H1 (cell line): ENCODE data around the gene TAF6. TPM values are rescaled to one million over a fixed set of nuclear protein-coding genes. Genes with fewer than 3 reads are reported as not detected.
A peak's percentile ranks its signal among the peaks of the same experiment; 100 is the strongest.

Source experiments
- CTCF ChIA-PET: fragments of 300-600 bp; sonication (Branson Sonifier 250); formaldehyde crosslinking; loops from one replicate; lab custom pipeline; 2021; ENCODE audit not compliant: partially characterized antibody; lab: Charles Lee
- POLR2A ChIA-PET: fragments of 300-600 bp; sonication (Branson Sonifier 250); formaldehyde crosslinking; loops from one replicate; lab custom pipeline; 2021; ENCODE audit warnings: inconsistent platforms; ENCODE audit not compliant: partially characterized antibody; lab: Charles Lee
- DNase-seq, 2 experiments: peaks; one replicate each; pipeline versions ENCODE4 v3.0.0 to v3.0.0-alpha.2; 2010 to 2022; ENCODE audit warnings: low spot score in 2 of 2, low read depth in 1 of 2, mixed read lengths in 1 of 2
- FAIRE-seq: peaks from 2 replicates; lab custom pipeline; 2011; peaks lifted over from hg19 to GRCh38; lab: Jason Lieb, UNC
- H2AFZ ChIP-seq: 2 replicates; pipeline ENCODE4 v1.8.1; 2012; ENCODE audit warnings: low read length, inconsistent platforms
- H2AK5ac ChIP-seq: 2 replicates; pipeline ENCODE4 v1.6.1; 2013; ENCODE audit warnings: low read depth, low read length
- H2BK120ac ChIP-seq: replicated peaks from 2 replicates; pipeline ENCODE3; 2013; ENCODE audit warnings: low read depth, low read length, inconsistent platforms
- H2BK12ac ChIP-seq: 2 replicates; pipeline ENCODE4 v1.6.1; 2013; ENCODE audit warnings: low read depth, low read length
- H2BK15ac ChIP-seq: 2 replicates; pipeline ENCODE4 v1.6.1; 2013; ENCODE audit warnings: low read length
- H2BK20ac ChIP-seq: 2 replicates; pipeline ENCODE4 v1.6.1; 2013; ENCODE audit warnings: low read length
- H2BK5ac ChIP-seq: 2 replicates; pipeline ENCODE4 v1.6.1; 2013; ENCODE audit warnings: low read depth, low read length
- H3K14ac ChIP-seq: 2 replicates; pipeline ENCODE4 v1.6.1; 2013; ENCODE audit warnings: inconsistent platforms; ENCODE audit not compliant: insufficient read length
- H3K18ac ChIP-seq: 2 replicates; pipeline ENCODE4 v1.6.1; 2013; ENCODE audit warnings: low read length; ENCODE audit errors: extremely low read depth
- H3K23ac ChIP-seq: 2 replicates; pipeline ENCODE4 v1.6.1; 2013; ENCODE audit warnings: inconsistent platforms; ENCODE audit not compliant: insufficient read length
- H3K23me2 ChIP-seq: 2 replicates; pipeline ENCODE4 v1.6.1; 2013; ENCODE audit warnings: low read depth, low read length
- H3K27ac ChIP-seq: 2 replicates; pipeline ENCODE4 v1.6.1; 2011; ENCODE audit warnings: low read depth, low read length, inconsistent platforms
- H3K27me3 ChIP-seq, 4 experiments: replicated peaks in 1 of 4; 1 replicate in 1 of 4; 2 replicates in 3 of 4; pipeline versions ENCODE4 v1.6.1 to v1.8.1; 2011 to 2013; ENCODE audit warnings: low read length in 3 of 4, mild to moderate bottlenecking in 3 of 4, inconsistent platforms in 2 of 4, mixed read lengths in 2 of 4, moderate library complexity in 1 of 4; ENCODE audit not compliant: control insufficient read depth in 3 of 4, insufficient read depth in 3 of 4; ENCODE audit errors: extremely low read depth in 1 of 4
- H3K36me3 ChIP-seq, 4 experiments: 2 replicates each; pipeline versions ENCODE4 v1.6.1 to v1.8.1; 2011 to 2013; ENCODE audit warnings: mild to moderate bottlenecking in 4 of 4, low read length in 3 of 4, moderate library complexity in 2 of 4, control low read depth in 1 of 4, inconsistent platforms in 1 of 4; ENCODE audit not compliant: insufficient read depth in 4 of 4, control insufficient read depth in 2 of 4
- H3K4ac ChIP-seq: replicated peaks from 2 replicates; pipeline ENCODE3; 2013; ENCODE audit warnings: low read length, low read depth, mixed read lengths, inconsistent platforms; ENCODE audit not compliant: insufficient read length
- H3K4me1 ChIP-seq, 4 experiments: replicated peaks in 1 of 4; 1 replicate in 1 of 4; 2 replicates in 3 of 4; pipeline versions ENCODE4 v1.6.1 to v1.8.1; 2011 to 2013; ENCODE audit warnings: low read length in 3 of 4, inconsistent platforms in 2 of 4, mixed read lengths in 1 of 4; ENCODE audit not compliant: insufficient read depth in 4 of 4, control insufficient read depth in 3 of 4
- H3K4me2 ChIP-seq, 2 experiments: 2 replicates each; pipeline versions ENCODE4 v1.6.1 to v1.8.1; 2011 to 2013; ENCODE audit warnings: low read depth in 2 of 2, low read length in 2 of 2, control low read depth in 1 of 2, inconsistent platforms in 1 of 2, mild to moderate bottlenecking in 1 of 2; ENCODE audit not compliant: insufficient read depth in 1 of 2
- H3K4me3 ChIP-seq, 4 experiments: fragments of 200-600, 300-600 bp in 1 of 4; sonication (generic), shearing (Covaris generic), sonication (Bioruptor Twin) in 1 of 4; 2 replicates each; pipeline versions ENCODE4 v1.5.1 to v1.8.1; 2011 to 2016; ENCODE audit warnings: low read length in 4 of 4, low read depth in 3 of 4, control low read depth in 2 of 4, inconsistent platforms in 2 of 4, mild to moderate bottlenecking in 2 of 4, mixed read lengths in 1 of 4, moderate library complexity in 1 of 4; ENCODE audit not compliant: insufficient read depth in 2 of 4; ENCODE audit errors: extremely low read depth in 1 of 4
- H3K56ac ChIP-seq: replicated peaks from 2 replicates; pipeline ENCODE3; 2013; ENCODE audit warnings: low read depth, mild to moderate bottlenecking, mixed read lengths, low read length, inconsistent platforms; ENCODE audit not compliant: insufficient read length
- H3K79me1 ChIP-seq: 2 replicates; pipeline ENCODE4 v1.6.1; 2013; ENCODE audit warnings: low read depth, low read length, control low read depth
- H3K79me2 ChIP-seq, 2 experiments: 2 replicates each; pipeline versions ENCODE4 v1.6.1 to v1.8.1; 2012 to 2013; ENCODE audit warnings: low read length in 2 of 2, mild to moderate bottlenecking in 2 of 2, inconsistent platforms in 1 of 2; ENCODE audit not compliant: insufficient read depth in 2 of 2, control insufficient read depth in 1 of 2
- H3K9ac ChIP-seq, 4 experiments: replicated peaks in 1 of 4; 1 replicate in 1 of 4; 2 replicates in 3 of 4; pipeline versions ENCODE4 v1.6.1 to v1.8.1; 2011 to 2013; ENCODE audit warnings: low read depth in 3 of 4, low read length in 3 of 4, control low read depth in 2 of 4, mild to moderate bottlenecking in 2 of 4, moderate library complexity in 2 of 4, inconsistent platforms in 1 of 4; ENCODE audit errors: extremely low read depth in 1 of 4
- H3K9me3 ChIP-seq, 2 experiments: 2 replicates each; pipeline versions ENCODE4 v1.6.1 to v1.8.1; 2012 to 2013; ENCODE audit warnings: mild to moderate bottlenecking in 2 of 2, moderate library complexity in 2 of 2, control low read depth in 1 of 2, inconsistent platforms in 1 of 2, low read depth in 1 of 2, low read length in 1 of 2, mixed read lengths in 1 of 2; ENCODE audit not compliant: insufficient read depth in 2 of 2
- H4K20me1 ChIP-seq, 2 experiments: replicated peaks in 1 of 2; 2 replicates each; pipeline versions ENCODE3 to v1.8.1; 2011 to 2013; ENCODE audit warnings: inconsistent platforms in 2 of 2, low read length in 2 of 2, mild to moderate bottlenecking in 1 of 2; ENCODE audit not compliant: insufficient read depth in 2 of 2, control insufficient read depth in 1 of 2
- H4K5ac ChIP-seq: 2 replicates; pipeline ENCODE4 v1.6.1; 2013; ENCODE audit warnings: low read length, low read depth, mixed read lengths, inconsistent platforms; ENCODE audit not compliant: insufficient read length
- H4K8ac ChIP-seq: 2 replicates; pipeline ENCODE4 v1.8.0; 2013; ENCODE audit warnings: mild to moderate bottlenecking, moderate library complexity, low read length, inconsistent platforms; ENCODE audit not compliant: insufficient read depth; ENCODE audit errors: extremely low read depth
- H4K91ac ChIP-seq: replicated peaks from 2 replicates; pipeline ENCODE3; 2013; ENCODE audit warnings: low read length, mixed read lengths, inconsistent platforms; ENCODE audit not compliant: insufficient read length
- CTCF ChIP-seq, 3 experiments: IDR thresholded peaks; 1 replicate in 2 of 3; 2 replicates in 1 of 3; pipeline versions ENCODE4 v1.5.1 to v1.6.1; 2011; ENCODE audit warnings: low read length in 3 of 3, mild to moderate bottlenecking in 3 of 3, inconsistent platforms in 2 of 3, low read depth in 1 of 3, moderate library complexity in 1 of 3; ENCODE audit not compliant: insufficient read depth in 1 of 3; ENCODE audit errors: control extremely low read depth in 1 of 3
- POLR2AphosphoS5 ChIP-seq: IDR thresholded peaks from 2 replicates; pipeline ENCODE4 v1.6.1; 2011; ENCODE audit warnings: low read depth, low read length
- RAD21 ChIP-seq, 2 experiments: IDR thresholded peaks in 1 of 2; conservative IDR thresholded peaks in 1 of 2; 2 replicates each; pipeline ENCODE4 v1.6.1; 2011; ENCODE audit warnings: low read depth in 2 of 2, low read length in 2 of 2, improper control_type of control experiment in 1 of 2, inconsistent platforms in 1 of 2, mild to moderate bottlenecking in 1 of 2, moderate library complexity in 1 of 2
- WGBS, 2 experiments: shearing (Covaris generic) in 1 of 2; methylation state at CpG; one replicate each; pipeline versions ENCODE4 v1.1.6 to v1.1.7; 2013 to 2015; ENCODE audit warnings: low lambda C conversion rate in 2 of 2, mixed read lengths in 2 of 2, inconsistent platforms in 1 of 2, low coverage in 1 of 2, missing lambda C conversion rate in 1 of 2; ENCODE audit not compliant: insufficient replicate concordance in 2 of 2, insufficient coverage in 1 of 2, insufficient read length in 1 of 2; ENCODE audit errors: extremely low coverage in 1 of 2, missing lambda C conversion rate in 1 of 2; 5-methylcytosine and 5-hydroxymethylcytosine counted together
- polyA plus RNA-seq, 7 experiments: library from polyadenylated mRNA; depleted of rRNA in 3 of 7; stranded (reverse) in 5 of 7; unstranded in 2 of 7; fragments of >200 nt in 5 of 7; fragments of 200-250 nt in 2 of 7; gene quantifications; 1 replicate in 5 of 7; 2 replicates in 1 of 7; 4 replicates in 1 of 7; pipeline versions ENCODE4 v1.2.1 to v1.2.3, GENCODE V29; 2011 to 2013; ENCODE audit warnings: missing spikeins in 2 of 7, mixed read lengths in 2 of 7
- total RNA-seq: library from RNA; stranded (reverse); fragmentation: NEBNext Ultra II Directional; extraction: Animal tissue kit (Norgen Biotek cat#: 25700); gene quantifications from 2 replicates; pipeline ENCODE4 v1.2.1, GENCODE V29; 2021

TAF6 gene
- total and polyA plus RNA-seq, 2 of the 8 experiments (the other 6 are each of a cell fraction or from before 2014, with no cell fraction given) = 66.7 to 101 TPM

- Histone ChIP-seq H4K5ac (no peak overlapping the region), H3K4ac (no peak overlapping the region), H2AK5ac (no peak overlapping the region), H2AFZ (no peak overlapping the region), H3K23ac (no peak overlapping the region), H3K27me3 (no peaks in the 10 kb centered on the region), H3K4me1 (no peaks in the 10 kb centered on the region), H3K36me3 (peaks cover 29 to 62% (median 49%) of the 10 kb centered on the region in 4 experiments), H3K4me2 (no peak overlapping the region), H2BK12ac (no peak overlapping the region), H3K18ac (no peak overlapping the region), H3K14ac (no peak overlapping the region), H2BK120ac (no peak overlapping the region), H3K4me3 (no peak overlapping the region), H3K79me2 (no peaks in the 10 kb centered on the region; a peak in 1 of 4 replicates), H4K20me1 (no peaks in the 10 kb centered on the region), H3K27ac (no peak overlapping the region), H3K9ac (no peak overlapping the region), H3K23me2 (no peaks in the 10 kb centered on the region), H4K91ac (no peak overlapping the region), H3K79me1 (no peaks in the 10 kb centered on the region; the same call in 1 of the 2 replicates), H2BK5ac (no peak overlapping the region), H3K56ac (no peak overlapping the region), H2BK15ac (no peak overlapping the region), H2BK20ac (no peak overlapping the region), H4K8ac (no peak overlapping the region), H3K9me3 (peaks cover 29 to 30% of the 10 kb centered on the region in 2 experiments)
- POLR2A ChIA-PET = interaction anchor here (0.7 to 19.6 kb wide), 15 partner anchors 8 to 148 kb away, joined by 3 to 294 read pairs (median 4); partner anchors contain the start of genes COPS6, MCM7, TRIM4 and ZNF3
- CTCF ChIA-PET = interaction anchor here (0.6 to 1.2 kb wide), 5 partner anchors 9 to 66 kb away, joined by 3 to 5 read pairs (median 3); partner anchors contain the start of gene ZKSCAN1
- 89% methylated on average over 7 of the region's 7 CpGs; no CpG with 5 or more reads in 1 of the 2 experiments for WGBS, 2 experiments
- FAIRE-seq (no peak), DNase-seq (no peak)
- TF ChIP-seq POLR2AphosphoS5 (no peak), CTCF (IDR thresholded peaks at IDR 0.05; ENCODE audit: control extremely low read depth in 1 of 3, insufficient read depth in 1 of 3, low read depth in 1 of 3, low read length in 3 of 3) (peak; percentile 0 to 23 (median 4); a peak in 3 of 4 replicates), RAD21 (IDR thresholded peaks at IDR 0.05 in 1 of 2, conservative IDR thresholded peaks at IDR 0.05 in 1 of 2; ENCODE audit: low read depth in 2 of 2, low read length in 2 of 2) (peak in 1 of 2 experiments; percentile 22; a peak in 1 of 4 replicates)
Measured at GRCh38 chr7:100066953-100067352, 52.2 kb downstream of the TAF6 start.
